Measurements from ENCODE around the gene ACER2. TPM values are rescaled to one million over a fixed set of nuclear protein-coding genes. Genes with fewer than 3 reads are reported as not detected.

The ACER2 gene
- polyA plus RNA-seq, 1 experiment, result 1.4 TPM

DNA sequence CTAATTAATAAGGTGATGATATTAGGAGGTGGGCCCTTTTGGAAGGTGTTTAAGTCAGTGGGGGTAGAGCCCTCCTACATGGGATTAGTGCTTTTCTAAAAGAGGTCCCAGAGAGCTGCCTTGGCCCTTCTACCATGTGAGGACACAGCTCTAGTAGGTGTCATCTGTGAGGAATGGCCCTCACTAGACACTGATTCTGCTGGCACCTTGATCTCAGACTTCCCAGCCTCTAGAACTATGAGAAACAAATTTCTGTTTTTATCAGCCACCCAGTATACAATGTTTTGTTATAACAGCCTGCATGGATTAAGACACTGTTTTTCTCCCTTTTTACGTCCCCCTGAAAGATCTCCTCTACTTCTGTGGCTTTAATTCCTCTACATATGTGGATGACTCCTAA lies 31.6 kb downstream of the ACER2 start:
- ChIA-PET POLR2A (no interaction called here), CTCF (interaction anchor here (1.3 kb wide), 1 partner anchor 11 kb away, joined by 3 read pairs; no protein-coding TSS in a partner anchor)

GRCh38 chr9:19440823-19441580 lies 32.2 kb downstream of the ACER2 start:
- no peak for DNase-seq (ENCODE audit: low read depth)
- TF ChIP-seq CTCF (IDR thresholded peaks at IDR 0.05; ENCODE audit: insufficient read depth, low read depth, low read length), result no peak
- Histone ChIP-seq H3K4me3 (ENCODE audit: low read depth, low read length) (no peak overlapping the region), H3K27me3 (ENCODE audit: control insufficient read depth, insufficient read depth, low read length) (no peaks in the 10 kb centered on the region), H3K36me3 (ENCODE audit: control insufficient read depth, insufficient read depth, low read length) (no peaks in the 10 kb centered on the region)
- POLR2A ChIA-PET, result no interaction called here
- CTCF ChIA-PET, result interaction anchor here (0.5 to 1.3 kb wide), 4 partner anchors 11 to 119 kb away, joined by 3 to 5 read pairs (median 3); no protein-coding TSS in a partner anchor

More for the DNA sequence above, 31.6 kb downstream of the ACER2 start:
- no peaks in the 10 kb centered on the region for H3K27me3 ChIP-seq (ENCODE audit: control insufficient read depth, insufficient read depth, low read length)
- DNase-seq (ENCODE audit: low read depth), result no peak
- no peak overlapping the region for H3K4me3 ChIP-seq (ENCODE audit: low read depth, low read length)
- no peaks in the 10 kb centered on the region for H3K36me3 ChIP-seq (ENCODE audit: control insufficient read depth, insufficient read depth, low read length)
- no peak for TF ChIP-seq CTCF (IDR thresholded peaks at IDR 0.05; ENCODE audit: insufficient read depth, low read depth, low read length)

- ChIA-PET POLR2A (no interaction called here), CTCF (interaction anchor here (0.5 to 1.0 kb wide), 3 partner anchors 15 to 118 kb away, joined by 3 to 5 read pairs (median 3); no protein-coding TSS in a partner anchor)
- DNase-seq (ENCODE audit: low read depth), result no peak
- H3K36me3 ChIP-seq (ENCODE audit: control insufficient read depth, insufficient read depth, low read length), result no peaks in the 10 kb centered on the region
- no peaks in the 10 kb centered on the region for H3K27me3 ChIP-seq (ENCODE audit: control insufficient read depth, insufficient read depth, low read length)
- H3K4me3 ChIP-seq (ENCODE audit: low read depth, low read length), result no peak overlapping the region
- TF ChIP-seq CTCF (IDR thresholded peaks at IDR 0.05; ENCODE audit: insufficient read depth, low read depth, low read length), result no peak
These were observed 32.9 kb downstream of the ACER2 start for GRCh38 chr9:19441730-19442129.

DNA sequence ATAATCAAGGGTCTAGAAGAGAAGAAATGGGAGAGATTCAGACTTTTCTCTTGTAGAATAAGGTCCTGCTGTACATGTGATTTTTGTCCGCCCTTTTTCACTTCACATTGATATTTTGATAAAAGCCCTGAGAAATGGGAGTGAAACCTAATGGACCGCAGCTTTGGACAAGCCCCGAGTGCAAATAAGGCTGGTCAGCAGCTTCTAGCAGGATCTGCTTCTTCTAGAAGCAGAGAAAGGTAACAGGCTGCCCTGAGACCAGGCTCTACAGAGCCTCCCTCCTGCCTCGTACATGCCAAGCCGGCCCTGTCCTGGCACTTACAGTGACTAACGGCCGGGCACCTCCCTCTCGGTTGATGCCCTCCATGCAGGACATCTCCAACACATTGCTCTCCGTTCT lies 33.4 kb downstream of the ACER2 start:
- ChIA-PET POLR2A (no interaction called here), CTCF (no interaction called here)
- no peaks in the 10 kb centered on the region for H3K27me3 ChIP-seq (ENCODE audit: control insufficient read depth, insufficient read depth, low read length)

More for the DNA sequence above, 33.4 kb downstream of the ACER2 start:
- Histone ChIP-seq H3K36me3 (ENCODE audit: control insufficient read depth, insufficient read depth, low read length) (no peaks in the 10 kb centered on the region), H3K4me3 (ENCODE audit: low read depth, low read length) (no peak overlapping the region)
- DNase-seq (ENCODE audit: low read depth), result no peak
- no peak for TF ChIP-seq CTCF (IDR thresholded peaks at IDR 0.05; ENCODE audit: insufficient read depth, low read depth, low read length)
